Astrocyte of the cerebellum (primary cell): ENCODE data around the gene SHD.
A peak's percentile ranks its signal among the peaks of the same experiment; 100 is the strongest.
"Not testable (repeated sequence)": the region's sequence is repeated elsewhere in the genome, so short reads cannot be mapped to it uniquely, and the experiment has no call there.

Experiments used
- DNase-seq: peaks from one replicate; pipeline ENCODE4 v3.0.0-alpha.2; 2011; ENCODE audit warnings: low read depth
- H3K4me3 ChIP-seq: 2 replicates; pipeline ENCODE4 v1.5.1; 2011; ENCODE audit warnings: mild to moderate bottlenecking, low read depth, low read length, moderate library complexity
- CTCF ChIP-seq: IDR thresholded peaks from 2 replicates; pipeline ENCODE4 v1.5.1; 2012; ENCODE audit warnings: low read length, low read depth, moderate library complexity, mild to moderate bottlenecking; ENCODE audit errors: missing control alignments
- in situ Hi-C: cut with HindIII; loops from 2 replicates; pipeline ENCODE4 v1.10.0; 2017; ENCODE audit warnings: low sequenced_read_pairs

SHD gene

GRCh38 chr19:4278419-4279266 is at the start of gene SHD:
Gene SHD (plus strand): TSS chr19:4279266. CDS start chr19:4280064, 798 bp downstream.
- no peak for TF ChIP-seq CTCF
- in situ Hi-C loops: no loop called here
- DNase-seq: no peak
- H3K4me3 ChIP-seq: peak within 1 kb of the TSS; percentile 23

GRCh38 chr19:4230237-4230636 is 48.8 kb upstream of the SHD start:
- DNase-seq, in situ Hi-C loops, H3K4me3 ChIP-seq: not testable (repeated sequence)

GRCh38 chr19:4231521-4231920 is 47.5 kb upstream of the SHD start:
- DNase-seq, H3K4me3 ChIP-seq, in situ Hi-C loops: not testable (repeated sequence)

- H3K4me3 ChIP-seq, DNase-seq, in situ Hi-C loops: not testable (repeated sequence)
Measured at GRCh38 chr19:4232139-4232538, 46.9 kb upstream of the SHD start.

- H3K4me3 ChIP-seq: no peak overlapping the region
- no peak for TF ChIP-seq CTCF
- in situ Hi-C loops: no loop called here
- no peak for DNase-seq
Measured at GRCh38 chr19:4232614-4233281, 46.3 kb upstream of the SHD start.

- in situ Hi-C loops: no loop called here
- no peak for DNase-seq
- no peak overlapping the region for H3K4me3 ChIP-seq
- peak; percentile 70 for TF ChIP-seq CTCF
Measured at GRCh38 chr19:4233282-4233853, 45.7 kb upstream of the SHD start.

GRCh38 chr19:4234142-4234861 is 44.8 kb upstream of the SHD start:
- no peak for DNase-seq

More at GRCh38 chr19:4234142-4234861, 44.8 kb upstream of the SHD start:
- no peak overlapping the region for H3K4me3 ChIP-seq
- in situ Hi-C loops: no loop called here
- TF ChIP-seq CTCF: no peak
